K562 (cell line): ENCODE results near the gene DYNLT4.

ENCODE experiments used
- CBX1 ChIP-seq: sonication (generic); IDR thresholded peaks from 2 replicates; pipeline ENCODE4 v1.6.1; 2016; ENCODE audit warnings: antibody characterized with exemption, low read depth, mild to moderate bottlenecking
- E2F3 ChIP-seq: fragments of 250-450 bp; sonication (Bioruptor Pico); IDR thresholded peaks from 2 replicates; pipeline ENCODE4 v1.4.0; 2020; ENCODE audit warnings: mild to moderate bottlenecking
- MYBL2 ChIP-seq, 2 experiments: fragments of 450-650 bp in 1 of 2; sonication (generic) in 1 of 2; formaldehyde crosslinking in 1 of 2; IDR thresholded peaks; 2 replicates each; pipeline versions ENCODE4 v1.6.1 to v1.8.1; 2017 to 2022; ENCODE audit warnings: borderline replicate concordance in 1 of 2, inconsistent platforms in 1 of 2, low read depth in 1 of 2, mild to moderate bottlenecking in 1 of 2, missing genetic modification reagents in 1 of 2, moderate library complexity in 1 of 2
- POLR2H ChIP-seq: IDR thresholded peaks from 2 replicates; pipeline ENCODE4 v1.6.1; 2016; ENCODE audit warnings: missing genetic modification characterization, low read depth, mild to moderate bottlenecking, control low read depth, missing compliant biosample characterization, moderate library complexity
- SMAD1 ChIP-seq: fragments of 150-350 bp; IDR thresholded peaks from 2 replicates; pipeline ENCODE4 v1.6.1; 2014; ENCODE audit warnings: low read length, low read depth; ENCODE audit not compliant: partially characterized antibody
- ZKSCAN8 ChIP-seq: fragments of 200-800 bp; sonication (Bioruptor generic); IDR thresholded peaks from 2 replicates; pipeline ENCODE4 v1.6.1; 2016; ENCODE audit warnings: missing genetic modification characterization, missing compliant biosample characterization
- ZNF217 ChIP-seq: sonication (generic); formaldehyde crosslinking; IDR thresholded peaks from 2 replicates; pipeline ENCODE4 v1.8.0; 2022; ENCODE audit warnings: mild to moderate bottlenecking, missing genetic modification reagents
- TF ChIP-seq, protein P1 (sequence below), 2 experiments: IDR thresholded peaks; 2 replicates each; pipeline ENCODE4 v1.6.1; 2011; ENCODE audit warnings: borderline replicate concordance in 1 of 2, control low read depth in 1 of 2, low read depth in 1 of 2, low read length in 1 of 2, mild to moderate bottlenecking in 1 of 2, mixed read lengths in 1 of 2, moderate library complexity in 1 of 2; ENCODE audit not compliant: insufficient read depth in 1 of 2, insufficient read length in 1 of 2, poor library complexity in 1 of 2, severe bottlenecking in 1 of 2; ENCODE audit errors: extremely low read depth in 1 of 2
- TF ChIP-seq, protein P2 (sequence below), 3 experiments: IDR thresholded peaks in 2 of 3; conservative IDR thresholded peaks in 1 of 3; 2 replicates each; pipeline ENCODE4 v1.5.1; 2011 to 2012; ENCODE audit warnings: low read length in 3 of 3, mild to moderate bottlenecking in 3 of 3, control low read depth in 2 of 3, improper control_type of control experiment in 1 of 3, inconsistent platforms in 1 of 3, low read depth in 1 of 3, mixed read lengths in 1 of 3, moderate library complexity in 1 of 3; ENCODE audit not compliant: insufficient read depth in 2 of 3

DNA sequence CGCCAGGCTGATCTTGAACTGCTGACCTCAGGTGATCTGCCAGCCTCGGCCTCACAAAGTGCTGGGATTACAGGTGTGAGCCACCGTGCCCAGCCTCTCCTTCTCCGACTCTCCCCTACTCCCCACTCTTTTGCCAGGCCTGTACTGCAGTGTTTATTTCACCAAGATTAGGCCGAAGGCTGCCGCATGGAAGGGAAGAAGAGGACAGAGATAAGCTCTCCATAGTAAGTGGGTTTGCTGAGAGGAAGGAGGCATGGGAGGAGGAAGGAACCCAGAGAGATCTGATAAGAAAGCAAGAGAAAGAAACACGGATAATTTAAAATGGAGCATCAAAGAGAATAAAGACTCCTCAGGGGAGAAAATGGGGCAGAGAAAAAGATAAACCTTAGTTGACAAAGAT, 27.2 kb upstream of the DYNLT4 start:
- TF ChIP-seq E2F3 (CRISPR knock-in tag) (no peak), SMAD1 (no peak), ZNF217 (no peak), ZKSCAN8 (CRISPR knock-in tag) (no peak), CBX1 (no peak), POLR2H (tag) (no peak), MYBL2 (IDR thresholded peaks at IDR 0.05; ENCODE audit: low read depth) (no peak), MYBL2 (CRISPR knock-in tag; IDR thresholded peaks at IDR 0.05; ENCODE audit: borderline replicate concordance) (no peak)
- TF ChIP-seq, protein P1, sequence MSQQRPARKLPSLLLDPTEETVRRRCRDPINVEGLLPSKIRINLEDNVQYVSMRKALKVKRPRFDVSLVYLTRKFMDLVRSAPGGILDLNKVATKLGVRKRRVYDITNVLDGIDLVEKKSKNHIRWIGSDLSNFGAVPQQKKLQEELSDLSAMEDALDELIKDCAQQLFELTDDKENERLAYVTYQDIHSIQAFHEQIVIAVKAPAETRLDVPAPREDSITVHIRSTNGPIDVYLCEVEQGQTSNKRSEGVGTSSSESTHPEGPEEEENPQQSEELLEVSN (IDR thresholded peaks at IDR 0.05; ENCODE audit: borderline replicate concordance in 1 of 2, extremely low read depth in 1 of 2, insufficient read depth in 1 of 2, insufficient read length in 1 of 2, low read depth in 1 of 2, low read length in 1 of 2, poor library complexity in 1 of 2, severe bottlenecking in 1 of 2): no peak
- TF ChIP-seq, protein P2, sequence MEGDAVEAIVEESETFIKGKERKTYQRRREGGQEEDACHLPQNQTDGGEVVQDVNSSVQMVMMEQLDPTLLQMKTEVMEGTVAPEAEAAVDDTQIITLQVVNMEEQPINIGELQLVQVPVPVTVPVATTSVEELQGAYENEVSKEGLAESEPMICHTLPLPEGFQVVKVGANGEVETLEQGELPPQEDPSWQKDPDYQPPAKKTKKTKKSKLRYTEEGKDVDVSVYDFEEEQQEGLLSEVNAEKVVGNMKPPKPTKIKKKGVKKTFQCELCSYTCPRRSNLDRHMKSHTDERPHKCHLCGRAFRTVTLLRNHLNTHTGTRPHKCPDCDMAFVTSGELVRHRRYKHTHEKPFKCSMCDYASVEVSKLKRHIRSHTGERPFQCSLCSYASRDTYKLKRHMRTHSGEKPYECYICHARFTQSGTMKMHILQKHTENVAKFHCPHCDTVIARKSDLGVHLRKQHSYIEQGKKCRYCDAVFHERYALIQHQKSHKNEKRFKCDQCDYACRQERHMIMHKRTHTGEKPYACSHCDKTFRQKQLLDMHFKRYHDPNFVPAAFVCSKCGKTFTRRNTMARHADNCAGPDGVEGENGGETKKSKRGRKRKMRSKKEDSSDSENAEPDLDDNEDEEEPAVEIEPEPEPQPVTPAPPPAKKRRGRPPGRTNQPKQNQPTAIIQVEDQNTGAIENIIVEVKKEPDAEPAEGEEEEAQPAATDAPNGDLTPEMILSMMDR (IDR thresholded peaks at IDR 0.05 in 2 of 3, conservative IDR thresholded peaks at IDR 0.05 in 1 of 3; ENCODE audit: insufficient read depth in 2 of 3, low read depth in 1 of 3, low read length in 3 of 3): no peak
